Esophagus muscularis mucosa (tissue), 4 donors: Measurements from ENCODE around the gene PCNT. TPM values are rescaled to one million over a fixed set of nuclear protein-coding genes. Genes with fewer than 3 reads are reported as not detected.

ENCODE experiments used
- DNase-seq: peaks from one replicate; pipeline ENCODE4 v3.0.0-alpha.2; 2017; ENCODE audit errors: extremely low spot score
- H3K27ac ChIP-seq, 4 donors: fragments of 200-600 bp; sonication (generic); replicated peaks in 1 of 4; 1 replicate in 3 of 4; 2 replicates in 1 of 4; pipeline ENCODE4 v1.5.1; 2016 to 2019; ENCODE audit warnings: mild to moderate bottlenecking in 1 of 4
- H3K27me3 ChIP-seq, 4 donors: fragments of 200-600 bp; sonication (generic); one replicate each; pipeline versions ENCODE4 v1.5.1 to v1.6.0; 2016 to 2019
- H3K36me3 ChIP-seq, 4 donors: fragments of 200-600 bp; sonication (generic); one replicate each; pipeline ENCODE4 v1.5.1; 2016 to 2019
- H3K4me1 ChIP-seq, 4 donors: fragments of 200-600 bp; sonication (generic); one replicate each; pipeline ENCODE4 v1.5.1; 2016 to 2019
- H3K4me3 ChIP-seq, 4 donors: fragments of 200-600 bp; sonication (generic); 1 replicate in 2 of 4; 2 replicates in 2 of 4; pipeline ENCODE4 v1.5.1; 2016 to 2019; ENCODE audit warnings: mild to moderate bottlenecking in 4 of 4, moderate library complexity in 1 of 4
- H3K9me3 ChIP-seq, 4 donors: fragments of 200-600 bp; sonication (generic); 1 replicate in 3 of 4; 2 replicates in 1 of 4; pipeline ENCODE4 v1.5.1; 2016 to 2019
- EP300 ChIP-seq: sonication (generic); formaldehyde crosslinking; IDR thresholded peaks from one replicate; pipeline ENCODE4 v1.6.1; 2017; ENCODE audit warnings: antibody characterized with exemption
- POLR2A ChIP-seq: fragments of 450-650 bp; IDR thresholded peaks from one replicate; pipeline ENCODE4 v1.6.1; 2017; ENCODE audit warnings: antibody characterized with exemption, moderate library complexity, mild to moderate bottlenecking, low read depth
- POLR2AphosphoS5 ChIP-seq, 2 donors: sonication (generic); formaldehyde crosslinking; IDR thresholded peaks; one replicate each; pipeline ENCODE4 v1.6.1; 2017; ENCODE audit warnings: antibody characterized with exemption in 2 of 2
- WGBS: methylation state at CpG from one replicate; pipeline ENCODE4 v1.1.5; 2018; 5-methylcytosine and 5-hydroxymethylcytosine counted together
- intact Hi-C: fragments of 100-400 bp; cut with DNase I; formaldehyde crosslinking; loops from one replicate; pipeline ENCODE4 v1.15.1; 2023
- total RNA-seq, 4 donors: library from RNA; depleted of rRNA; stranded (reverse); fragments of >200 nt; gene quantifications; one replicate each; pipeline versions ENCODE4 v1.1.0 to v1.2.1, GENCODE V29; 2016
- TF ChIP-seq, protein P1 (sequence below), 3 experiments: fragments of 200-600 bp in 2 of 3; fragments of 450-650 bp in 1 of 3; sonication (generic) in 2 of 3; IDR thresholded peaks; one replicate each; pipeline ENCODE4 v1.5.1; 2017 to 2019; ENCODE audit warnings: antibody characterized with exemption in 3 of 3, mild to moderate bottlenecking in 2 of 3, moderate library complexity in 1 of 3

The PCNT gene
- total RNA-seq, 4 donors from 2014 or later, result 21.2 to 35.1 (median 24.7) TPM

DNA sequence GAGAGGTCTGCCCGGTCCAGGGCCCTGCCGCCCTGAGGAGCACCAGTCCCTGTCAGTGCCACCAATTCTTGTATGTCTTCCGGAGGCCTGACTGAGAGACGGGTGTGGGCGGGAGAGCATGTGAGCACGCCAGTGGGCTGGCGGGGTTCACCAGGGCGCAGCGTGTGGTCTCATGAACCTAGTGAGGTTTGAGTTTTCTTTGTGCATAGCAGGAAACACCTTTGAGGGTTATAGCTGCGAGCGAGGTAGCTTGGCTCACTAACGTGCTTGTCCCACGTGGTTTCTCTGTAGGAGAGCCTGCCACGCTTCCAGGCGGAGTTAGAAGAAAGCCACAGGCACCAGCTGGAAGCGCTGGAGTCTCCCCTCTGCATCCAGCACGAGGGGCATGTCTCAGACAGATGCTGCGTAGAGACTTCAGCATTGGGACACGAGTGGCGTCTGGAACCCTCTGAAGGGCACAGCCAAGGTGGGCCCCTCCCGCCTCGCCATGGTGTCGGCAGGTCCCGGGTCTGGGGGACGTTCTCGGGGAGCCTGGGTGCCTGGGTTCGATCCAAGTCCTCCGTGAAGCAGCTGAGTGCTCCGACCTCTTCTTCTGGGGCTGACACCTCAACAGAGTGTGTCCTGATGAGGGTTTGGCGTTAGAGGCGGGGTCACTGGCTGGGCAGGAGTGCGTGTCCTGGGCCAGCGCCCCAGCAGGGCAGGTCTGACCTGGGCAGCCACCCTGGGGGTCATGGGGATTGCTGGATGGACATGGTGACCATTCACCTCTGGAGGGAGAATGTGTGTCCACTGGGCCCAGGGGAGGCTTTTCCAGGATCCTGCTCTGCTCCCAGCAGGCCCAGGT lies 31.4 kb downstream of the PCNT start:
- intact Hi-C loops, result no loop called here
- no peak overlapping the region for H3K4me3 ChIP-seq
- peaks cover 66 to 96% (median 92%) of the 10 kb centered on the region in 4 donors for H3K36me3 ChIP-seq
- H3K4me1 ChIP-seq, result no peaks in the 10 kb centered on the region
- no peak overlapping the region for H3K27ac ChIP-seq
- no peak for DNase-seq
- H3K9me3 ChIP-seq, result no peaks in the 10 kb centered on the region
- WGBS, result 95% methylated on average over 11 of the region's 33 CpGs
- no peaks in the 10 kb centered on the region for H3K27me3 ChIP-seq
- TF ChIP-seq POLR2AphosphoS5 (IDR thresholded peaks at IDR 0.05) (no peak), POLR2A (no peak), EP300 (no peak)
- TF ChIP-seq, protein P1, sequence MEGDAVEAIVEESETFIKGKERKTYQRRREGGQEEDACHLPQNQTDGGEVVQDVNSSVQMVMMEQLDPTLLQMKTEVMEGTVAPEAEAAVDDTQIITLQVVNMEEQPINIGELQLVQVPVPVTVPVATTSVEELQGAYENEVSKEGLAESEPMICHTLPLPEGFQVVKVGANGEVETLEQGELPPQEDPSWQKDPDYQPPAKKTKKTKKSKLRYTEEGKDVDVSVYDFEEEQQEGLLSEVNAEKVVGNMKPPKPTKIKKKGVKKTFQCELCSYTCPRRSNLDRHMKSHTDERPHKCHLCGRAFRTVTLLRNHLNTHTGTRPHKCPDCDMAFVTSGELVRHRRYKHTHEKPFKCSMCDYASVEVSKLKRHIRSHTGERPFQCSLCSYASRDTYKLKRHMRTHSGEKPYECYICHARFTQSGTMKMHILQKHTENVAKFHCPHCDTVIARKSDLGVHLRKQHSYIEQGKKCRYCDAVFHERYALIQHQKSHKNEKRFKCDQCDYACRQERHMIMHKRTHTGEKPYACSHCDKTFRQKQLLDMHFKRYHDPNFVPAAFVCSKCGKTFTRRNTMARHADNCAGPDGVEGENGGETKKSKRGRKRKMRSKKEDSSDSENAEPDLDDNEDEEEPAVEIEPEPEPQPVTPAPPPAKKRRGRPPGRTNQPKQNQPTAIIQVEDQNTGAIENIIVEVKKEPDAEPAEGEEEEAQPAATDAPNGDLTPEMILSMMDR (IDR thresholded peaks at IDR 0.05), result no peak

DNA sequence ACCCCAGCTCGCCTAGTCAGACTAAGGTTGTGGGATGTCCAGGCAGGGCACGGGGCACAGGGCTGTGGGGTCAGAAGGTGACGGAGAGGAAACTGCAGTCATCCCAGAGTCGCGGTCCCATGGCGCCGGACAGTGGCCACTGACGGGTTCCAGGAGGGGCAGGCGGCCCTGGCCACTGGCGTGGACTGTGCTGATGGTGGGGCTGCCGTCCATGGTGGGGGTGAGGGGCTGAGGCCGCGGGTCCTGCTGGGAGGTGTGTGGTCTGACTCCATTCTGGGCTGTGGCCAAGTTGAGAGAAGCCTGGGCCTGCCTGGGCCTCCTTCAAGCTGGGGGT lies 32.0 kb downstream of the PCNT start:
- Histone ChIP-seq H3K27me3 (no peaks in the 10 kb centered on the region), H3K4me3 (no peak overlapping the region), H3K4me1 (no peaks in the 10 kb centered on the region), H3K36me3 (peaks cover 60 to 96% (median 91%) of the 10 kb centered on the region in 4 donors), H3K27ac (no peak overlapping the region), H3K9me3 (no peaks in the 10 kb centered on the region)
- no peak for DNase-seq
- intact Hi-C loops, result no loop called here
- 100% methylated on average over 3 of the region's 13 CpGs for WGBS
- no peak for TF ChIP-seq POLR2A
- TF ChIP-seq, protein P1 (IDR thresholded peaks at IDR 0.05), result no peak
- TF ChIP-seq POLR2AphosphoS5 (IDR thresholded peaks at IDR 0.05), result no peak
- TF ChIP-seq EP300, result no peak

DNA sequence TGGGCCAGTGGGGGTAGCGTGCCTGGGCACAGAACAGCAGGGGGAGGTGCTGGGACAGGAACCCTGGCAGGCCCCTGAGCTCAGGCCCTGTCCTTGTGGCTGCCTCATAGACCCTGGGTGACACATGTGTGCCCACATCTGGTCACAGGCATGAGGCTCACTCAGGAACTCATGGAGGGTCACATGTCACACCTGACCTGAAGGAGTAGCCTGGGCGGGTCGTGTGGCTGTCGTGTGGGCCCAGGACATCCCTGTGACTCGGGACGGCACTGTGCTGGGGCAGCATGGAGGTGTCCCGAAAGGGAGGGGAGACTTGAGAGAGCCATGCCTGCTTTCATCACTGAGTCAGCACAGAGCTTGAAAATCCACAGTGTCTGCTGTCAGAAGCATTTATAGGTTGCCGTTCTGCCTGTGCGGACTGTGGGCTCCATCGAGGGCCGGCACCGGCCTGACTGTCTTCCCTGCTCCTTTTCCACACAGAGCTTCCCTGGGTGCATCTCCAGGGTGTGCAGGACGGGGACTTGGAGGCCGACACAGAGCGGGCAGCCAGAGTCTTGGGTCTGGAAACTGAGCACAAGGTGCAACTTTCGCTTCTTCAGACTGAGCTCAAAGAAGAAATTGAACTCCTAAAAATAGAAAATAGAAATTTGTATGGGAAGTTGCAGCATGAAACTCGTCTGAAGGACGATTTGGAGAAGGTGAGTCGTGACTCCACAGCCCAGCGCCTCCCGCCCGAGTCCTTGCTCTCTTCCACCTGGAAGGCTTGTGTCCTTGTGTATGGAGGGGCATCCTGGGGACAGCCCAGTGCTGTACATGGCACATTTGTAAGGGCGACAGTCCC lies 32.8 kb downstream of the PCNT start:
- no peaks in the 10 kb centered on the region for H3K9me3 ChIP-seq
- no peaks in the 10 kb centered on the region for H3K27me3 ChIP-seq
- no peak overlapping the region for H3K27ac ChIP-seq
- no peaks in the 10 kb centered on the region for H3K4me1 ChIP-seq
- peaks cover 52 to 96% (median 90%) of the 10 kb centered on the region in 4 donors for H3K36me3 ChIP-seq
- TF ChIP-seq POLR2AphosphoS5 (IDR thresholded peaks at IDR 0.05), result no peak
- TF ChIP-seq, protein P1 (IDR thresholded peaks at IDR 0.05), result no peak
- TF ChIP-seq POLR2A, result no peak
- TF ChIP-seq EP300, result no peak
- intact Hi-C loops, result no loop called here
- WGBS, result 90% methylated on average over 22 of the region's 23 CpGs
- no peak overlapping the region for H3K4me3 ChIP-seq
- DNase-seq, result no peak

DNA sequence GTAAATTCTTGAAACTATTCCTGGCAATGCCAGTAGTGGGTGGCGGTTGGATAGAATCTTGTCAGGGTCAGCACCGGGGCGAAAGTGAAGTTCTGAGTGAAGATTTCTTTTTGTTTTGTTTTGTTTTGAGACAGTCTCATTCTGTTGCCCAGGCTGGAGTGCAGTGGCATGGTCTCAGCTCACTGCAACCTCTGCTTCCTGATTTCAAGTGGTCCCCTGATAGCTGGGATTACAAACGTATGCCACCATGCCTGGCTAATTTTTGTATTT lies 33.3 kb downstream of the PCNT start:
- DNase-seq, result no peak
- Histone ChIP-seq H3K4me1 (no peaks in the 10 kb centered on the region), H3K36me3 (peaks cover 47 to 96% (median 88%) of the 10 kb centered on the region in 4 donors), H3K9me3 (no peaks in the 10 kb centered on the region), H3K27ac (no peak overlapping the region), H3K27me3 (no peaks in the 10 kb centered on the region), H3K4me3 (no peak overlapping the region)
- WGBS, result 86% methylated on average over 4 of the region's 4 CpGs
- TF ChIP-seq POLR2AphosphoS5 (IDR thresholded peaks at IDR 0.05) (no peak), POLR2A (no peak), EP300 (no peak)
- TF ChIP-seq, protein P1 (IDR thresholded peaks at IDR 0.05), result no peak
- intact Hi-C loops, result no loop called here
